ENCODE data around the gene RPL38. TPM values are rescaled to one million over a fixed set of nuclear protein-coding genes. Genes with fewer than 3 reads are reported as not detected.
A peak's percentile ranks its signal among the peaks of the same experiment; 100 is the strongest.

Gene RPL38
- polyA plus RNA-seq, 2 of the 4 experiments (the other 2 are of a cell fraction), result 3,205 to 4,133 TPM

DNA sequence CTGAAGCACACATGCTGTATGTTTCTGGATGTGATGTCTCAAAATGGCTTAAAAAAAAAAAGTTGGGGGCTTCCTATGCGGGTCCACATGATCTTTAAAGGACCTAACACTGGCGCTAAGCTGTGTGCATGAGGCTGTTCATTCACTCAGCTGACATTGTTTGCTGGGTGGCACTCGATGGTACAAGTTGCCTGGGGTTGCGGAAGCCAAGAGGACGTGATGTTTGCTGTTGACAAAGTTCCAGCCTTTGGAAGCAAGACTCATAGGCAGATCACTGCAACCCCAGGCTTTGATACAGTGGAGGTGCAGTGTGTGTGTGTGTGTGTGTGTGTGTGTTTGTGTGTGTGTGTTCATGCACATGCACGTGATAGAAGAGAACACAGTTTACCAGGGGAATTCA, 41.1 kb downstream of the RPL38 start:
- no peak for DNase-seq (ENCODE audit: low read depth in 1 of 2, low spot score in 1 of 2)
- ChIA-PET POLR2A (no interaction called here), CTCF (interaction anchor here (0.7 to 1.8 kb wide), 7 partner anchors 10 to 1003 kb away, joined by 3 to 7 read pairs (median 3); no protein-coding TSS in a partner anchor)
- TF ChIP-seq, protein P1, sequence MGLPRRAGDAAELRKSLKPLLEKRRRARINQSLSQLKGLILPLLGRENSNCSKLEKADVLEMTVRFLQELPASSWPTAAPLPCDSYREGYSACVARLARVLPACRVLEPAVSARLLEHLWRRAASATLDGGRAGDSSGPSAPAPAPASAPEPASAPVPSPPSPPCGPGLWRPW (IDR thresholded peaks at IDR 0.05), result no peak
- TF ChIP-seq KDM1A (IDR thresholded peaks at IDR 0.05; ENCODE audit: low read depth) (no peak), ZC3H11A (IDR thresholded peaks at IDR 0.05) (no peak), CHD2 (IDR thresholded peaks at IDR 0.05; ENCODE audit: low read length, partially characterized antibody) (no peak), MYC (IDR thresholded peaks at IDR 0.05; ENCODE audit: borderline replicate concordance, low read length) (no peak), TP53 (CRISPR knock-in tag; IDR thresholded peaks at IDR 0.05) (no peak), NFE2L2 (conservative IDR thresholded peaks at IDR 0.05; ENCODE audit: low read length) (no peak), HOXB13 (CRISPR knock-in tag; IDR thresholded peaks at IDR 0.05; ENCODE audit: low read depth) (no peak), BHLHE40 (IDR thresholded peaks at IDR 0.05; ENCODE audit: low read depth, low read length) (no peak), TFCP2L1 (CRISPR knock-in tag; IDR thresholded peaks at IDR 0.05) (no peak), EHF (CRISPR knock-in tag; IDR thresholded peaks at IDR 0.05) (no peak), NR3C1 (IDR thresholded peaks at IDR 0.05) (no peak)
- TF ChIP-seq, protein P2, sequence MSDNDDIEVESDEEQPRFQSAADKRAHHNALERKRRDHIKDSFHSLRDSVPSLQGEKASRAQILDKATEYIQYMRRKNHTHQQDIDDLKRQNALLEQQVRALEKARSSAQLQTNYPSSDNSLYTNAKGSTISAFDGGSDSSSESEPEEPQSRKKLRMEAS (IDR thresholded peaks at IDR 0.05), result no peak
- no peak overlapping the region for H3K4me3 ChIP-seq
- no peaks in the 10 kb centered on the region for H3K9me3 ChIP-seq
- no peak overlapping the region for H3K27ac ChIP-seq
- ATAC-seq, result no peak
- no peak for FAIRE-seq
- 46% methylated on average over 6 of the region's 6 CpGs for WGBS (ENCODE audit: missing lambda C conversion rate)
- no peaks in the 10 kb centered on the region for H3K4me1 ChIP-seq
- H3K4me2 ChIP-seq, result no peak overlapping the region

DNA sequence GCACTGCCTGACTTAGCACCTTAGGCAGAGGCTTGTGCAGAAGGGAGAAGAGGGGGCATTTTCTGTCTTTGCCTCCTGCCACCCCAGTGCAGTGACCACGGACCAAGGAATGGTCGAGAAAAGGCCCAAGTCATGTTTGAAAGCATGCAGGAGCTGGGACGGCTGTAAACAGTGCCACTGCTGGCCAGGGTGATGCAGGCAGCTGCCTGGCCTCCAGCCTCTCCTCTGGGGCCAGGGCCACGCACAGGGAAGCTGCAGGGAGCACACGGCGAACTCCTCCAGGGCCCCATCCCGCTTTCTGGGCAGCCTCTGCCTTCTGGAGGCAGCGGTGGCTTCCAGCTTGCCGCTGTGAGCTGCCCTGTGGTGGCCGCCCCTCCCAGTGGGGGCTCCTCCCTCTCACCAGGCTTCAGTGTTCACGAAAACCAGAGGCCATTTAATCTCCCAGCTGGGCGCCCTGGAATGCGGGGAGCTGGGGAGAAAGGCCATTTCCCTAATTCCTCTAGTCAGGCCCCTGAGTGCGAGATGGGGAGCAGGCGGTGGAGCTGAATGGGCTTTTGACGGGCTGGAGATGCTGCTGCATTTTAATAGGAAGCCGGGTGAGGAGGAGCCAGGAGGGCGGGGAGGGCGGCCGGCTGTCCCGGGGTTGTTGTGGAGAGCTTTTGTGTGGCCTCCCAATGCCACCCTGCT, 41.8 kb downstream of the RPL38 start:
- Histone ChIP-seq H3K4me2 (no peak overlapping the region), H3K9me3 (no peaks in the 10 kb centered on the region), H3K4me3 (no peak overlapping the region), H3K4me1 (no peaks in the 10 kb centered on the region), H3K27ac (no peak overlapping the region)
- WGBS (ENCODE audit: missing lambda C conversion rate), result 78% methylated on average over 20 of the region's 21 CpGs
- no peak for TF ChIP-seq PHF8 (IDR thresholded peaks at IDR 0.05; ENCODE audit: borderline replicate concordance, low read depth)
- ChIA-PET CTCF (interaction anchor here (0.7 to 1.8 kb wide), 8 partner anchors 9 to 316 kb away, joined by 3 to 7 read pairs (median 3); no protein-coding TSS in a partner anchor), POLR2A (no interaction called here)
- DNase-seq (ENCODE audit: low read depth in 1 of 2, low spot score in 1 of 2) (no peak), ATAC-seq (peak; percentile 6 to 39; a peak in 3 of 6 replicates), FAIRE-seq (no peak)

DNA sequence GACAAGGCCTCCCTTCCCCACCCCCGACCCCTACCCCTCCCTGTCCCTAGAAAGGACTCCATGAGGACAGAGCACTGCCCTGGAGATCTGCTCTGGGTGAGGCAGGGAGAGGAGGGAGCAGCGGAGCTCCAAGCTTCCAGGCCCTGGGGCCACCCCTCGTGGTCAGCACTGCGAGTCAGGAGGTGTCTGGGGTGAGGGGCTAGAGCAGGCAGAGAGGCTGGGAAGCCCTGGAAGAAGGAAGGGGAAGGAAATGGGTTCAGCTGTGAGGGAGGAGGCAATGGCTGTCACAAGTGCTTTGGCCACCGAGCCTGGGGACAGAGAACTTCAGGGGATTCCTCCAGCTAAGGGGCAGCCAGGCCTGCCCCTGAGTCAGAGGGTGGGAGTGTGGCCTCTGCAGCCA, 42.4 kb downstream of the RPL38 start:
- Histone ChIP-seq H3K4me1 (no peaks in the 10 kb centered on the region), H3K27ac (no peak overlapping the region), H3K4me2 (no peak overlapping the region), H3K9me3 (no peaks in the 10 kb centered on the region), H3K4me3 (no peak overlapping the region)
- no peak for TF ChIP-seq FOXS1 (CRISPR knock-in tag; IDR thresholded peaks at IDR 0.05)
- no peak for TF ChIP-seq HEYL (CRISPR knock-in tag; IDR thresholded peaks at IDR 0.05)
- ChIA-PET CTCF (interaction anchor here (1.2 to 1.8 kb wide), 4 partner anchors 9 to 46 kb away, joined by 3 to 7 read pairs (median 4); no protein-coding TSS in a partner anchor), POLR2A (no interaction called here)
- FAIRE-seq, result no peak
- ATAC-seq, result no peak
- 54% methylated on average over 4 of the region's 5 CpGs for WGBS (ENCODE audit: missing lambda C conversion rate)
- no peak for DNase-seq (ENCODE audit: low read depth in 1 of 2, low spot score in 1 of 2)

DNA sequence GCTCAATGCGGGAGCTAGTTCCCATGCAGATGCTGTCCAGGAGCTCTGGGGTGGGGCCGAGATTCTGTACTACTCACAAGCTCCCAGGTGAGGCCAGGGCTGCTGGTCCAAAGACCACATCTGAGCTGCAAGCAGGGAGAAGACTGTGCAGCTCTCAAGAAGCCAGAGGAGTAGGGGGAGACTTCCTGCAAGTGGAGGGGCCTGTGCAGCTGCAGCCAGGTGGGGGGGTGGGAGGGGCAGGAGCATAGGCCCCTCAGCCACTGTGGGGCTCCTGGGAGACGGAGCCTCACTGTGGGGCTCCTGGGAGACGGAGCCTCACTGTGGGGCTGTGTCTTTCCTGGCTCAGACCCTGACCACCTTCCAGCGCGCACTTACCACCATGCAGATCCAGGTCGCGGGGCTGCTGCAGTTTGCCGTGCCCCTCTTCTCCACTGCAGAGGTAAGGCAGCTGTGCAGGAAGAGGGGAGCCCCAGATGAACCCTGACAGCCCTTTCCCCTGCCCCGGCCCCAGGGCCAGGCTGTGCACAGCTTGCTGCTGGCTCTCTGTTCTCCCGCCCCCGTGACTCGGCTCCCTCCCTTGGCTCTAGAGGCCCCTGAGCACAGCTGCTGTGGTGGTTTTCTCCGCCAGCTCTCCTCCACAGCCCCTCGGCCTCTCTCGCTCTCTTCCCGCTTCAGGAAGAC, 46.3 kb downstream of the RPL38 start:
- Histone ChIP-seq H3K4me3 (no peak overlapping the region), H3K4me2 (no peak overlapping the region), H3K9me3 (no peaks in the 10 kb centered on the region), H3K27ac (no peak overlapping the region), H3K4me1 (no peaks in the 10 kb centered on the region)
- DNase-seq (ENCODE audit: low read depth in 1 of 2, low spot score in 1 of 2) (no peak), ATAC-seq (no peak), FAIRE-seq (no peak)
- CTCF ChIA-PET, result interaction anchor here (0.6 to 4.9 kb wide), 6 partner anchors 10 to 277 kb away, joined by 3 to 16 read pairs (median 4); no protein-coding TSS in a partner anchor
- POLR2A ChIA-PET, result no interaction called here
- TF ChIP-seq ZSCAN20 (CRISPR knock-in tag; IDR thresholded peaks at IDR 0.05), result no peak
- 83% methylated on average over 15 of the region's 17 CpGs for WGBS (ENCODE audit: missing lambda C conversion rate)

All from A549 (cell line).